ENCODE data around the gene S100A10. TPM values are rescaled to one million over a fixed set of nuclear protein-coding genes. Genes with fewer than 3 reads are reported as not detected.

The S100A10 gene
- total RNA-seq, 1 experiment from 2014 or later: 400 TPM

- ChIA-PET POLR2A (ENCODE audit: unreplicated experiment) (no interaction called here), CTCF (no interaction called here)
- no peak overlapping the region for H3K4me3 ChIP-seq (ENCODE audit: low read length)
- peaks cover 2% of the 10 kb centered on the region; the same call in 1 of the 2 replicates for H3K36me3 ChIP-seq (ENCODE audit: low read depth, low read length)
- H3K4me1 ChIP-seq (ENCODE audit: insufficient read depth, low read length): peaks cover 54% of the 10 kb centered on the region
- no peaks in the 10 kb centered on the region for H3K9me2 ChIP-seq (replicated peaks; ENCODE audit: low read length)
- H2AFZ ChIP-seq (ENCODE audit: low read length): no peak overlapping the region
- no peak overlapping the region for H3K9ac ChIP-seq (ENCODE audit: low read length)
- intact Hi-C loops (cut with micrococcal nuclease): no loop called here
- no peaks in the 10 kb centered on the region for H3K27me3 ChIP-seq (ENCODE audit: low read length)
- BruUV-seq (replicated peaks): no TSS peak
- DNase-seq: no peak
- no peak for ATAC-seq
- H3K27ac ChIP-seq (ENCODE audit: low read length): no peak overlapping the region
- peaks cover 6% of the 10 kb centered on the region for H3F3A ChIP-seq (ENCODE audit: low read length, unreplicated experiment)
- H3K9me3 ChIP-seq (ENCODE audit: low read length): no peaks in the 10 kb centered on the region
- no peaks in the 10 kb centered on the region for H4K20me1 ChIP-seq (ENCODE audit: low read length)
- no peaks in the 10 kb centered on the region for H3K79me2 ChIP-seq (ENCODE audit: low read length)
- TF ChIP-seq CTCF (conservative IDR thresholded peaks at IDR 0.05; ENCODE audit: low read depth, low read length) (no peak), EZH2phosphoT487 (IDR thresholded peaks at IDR 0.05; ENCODE audit: borderline replicate concordance, low read length) (no peak), EZH2 (IDR thresholded peaks at IDR 0.05; ENCODE audit: low read length, unreplicated experiment) (no peak)
- no peak overlapping the region for H3K4me2 ChIP-seq (ENCODE audit: low read length)
Measured at GRCh38 chr1:151975311-151976014, 18.2 kb downstream of the S100A10 start.

GRCh38 chr1:151972542-151973248 lies 21.0 kb downstream of the S100A10 start:
- BruUV-seq (replicated peaks): no TSS peak
- POLR2A ChIA-PET (ENCODE audit: unreplicated experiment): interaction anchor here (0.6 to 1.2 kb wide), 7 partner anchors 8 to 37 kb away, joined by 3 to 9 read pairs (median 4); no protein-coding TSS in a partner anchor
- CTCF ChIA-PET: interaction anchor here (0.6 to 1.5 kb wide), 5 partner anchors 22 to 375 kb away, joined by 3 to 8 read pairs (median 3); no protein-coding TSS in a partner anchor
- intact Hi-C loops (cut with micrococcal nuclease): loop anchor here (1.0 kb wide), 1 partner anchor 20 kb away; no protein-coding TSS in a partner anchor
- H2AFZ ChIP-seq (ENCODE audit: low read length): no peak overlapping the region
- TF ChIP-seq EZH2 (IDR thresholded peaks at IDR 0.05; ENCODE audit: low read length, unreplicated experiment): no peak
- TF ChIP-seq EZH2phosphoT487 (IDR thresholded peaks at IDR 0.05; ENCODE audit: borderline replicate concordance, low read length): no peak
- TF ChIP-seq CTCF (conservative IDR thresholded peaks at IDR 0.05; ENCODE audit: low read depth, low read length): no peak
- peaks cover 65% of the 10 kb centered on the region for H3K4me1 ChIP-seq (ENCODE audit: insufficient read depth, low read length)
- ATAC-seq (peak; percentile 76), DNase-seq (peak; percentile 91)
- H3K27ac ChIP-seq (ENCODE audit: low read length): peak overlapping the region; percentile 30
- peak overlapping the region; percentile 2; the same call in 1 of the 2 replicates for H3K9ac ChIP-seq (ENCODE audit: low read length)
- no peaks in the 10 kb centered on the region for H3K27me3 ChIP-seq (ENCODE audit: low read length)
- H3K9me2 ChIP-seq (replicated peaks; ENCODE audit: low read length): no peaks in the 10 kb centered on the region
- peak overlapping the region; percentile 29 for H3K4me3 ChIP-seq (ENCODE audit: low read length)
- no peaks in the 10 kb centered on the region for H4K20me1 ChIP-seq (ENCODE audit: low read length)
- no peaks in the 10 kb centered on the region for H3K36me3 ChIP-seq (ENCODE audit: low read depth, low read length)
- H3F3A ChIP-seq (ENCODE audit: low read length, unreplicated experiment): no peaks in the 10 kb centered on the region
- no peaks in the 10 kb centered on the region for H3K79me2 ChIP-seq (ENCODE audit: low read length)
- no peaks in the 10 kb centered on the region for H3K9me3 ChIP-seq (ENCODE audit: low read length)
- H3K4me2 ChIP-seq (ENCODE audit: low read length): peak overlapping the region; percentile 72

Data from PC-3 (cell line).